Breast epithelium (tissue), 3 donors: ENCODE measurements around the gene SYNGR3.

Source experiments
- CTCF ChIP-seq, 3 donors: fragments of 450-650 bp; IDR thresholded peaks; one replicate each; pipeline ENCODE4 v1.5.1; 2016 to 2017; ENCODE audit warnings: antibody characterized with exemption in 3 of 3, mild to moderate bottlenecking in 3 of 3, moderate library complexity in 3 of 3
- POLR2AphosphoS5 ChIP-seq, 3 donors: sonication (generic); formaldehyde crosslinking; IDR thresholded peaks; one replicate each; pipeline ENCODE4 v1.6.1; 2017; ENCODE audit warnings: antibody characterized with exemption in 3 of 3

GRCh38 chr16:2007081-2007836, 17.5 kb downstream of the SYNGR3 start:
- TF ChIP-seq POLR2AphosphoS5 (IDR thresholded peaks at IDR 0.05), result no peak
- no peak for TF ChIP-seq CTCF (IDR thresholded peaks at IDR 0.05)
